GM18505 (cell line): ENCODE data around the gene AS3MT.
"Not testable (repeated sequence)": the region's sequence is repeated elsewhere in the genome, so short reads cannot be mapped to it uniquely, and the experiment has no call there.

Experiments
- ATAC-seq: cut with Tn5 transposase; IDR thresholded peaks from one replicate; pipeline ENCODE4 v1.9.1; 2021; ENCODE audit not compliant: unreplicated experiment
- POLR2A ChIP-seq: IDR thresholded peaks from 4 replicates; pipeline ENCODE4 v1.6.1; 2011; ENCODE audit warnings: borderline replicate concordance; ENCODE audit not compliant: insufficient read depth, insufficient read length; ENCODE audit errors: extremely low read depth

AS3MT gene

DNA sequence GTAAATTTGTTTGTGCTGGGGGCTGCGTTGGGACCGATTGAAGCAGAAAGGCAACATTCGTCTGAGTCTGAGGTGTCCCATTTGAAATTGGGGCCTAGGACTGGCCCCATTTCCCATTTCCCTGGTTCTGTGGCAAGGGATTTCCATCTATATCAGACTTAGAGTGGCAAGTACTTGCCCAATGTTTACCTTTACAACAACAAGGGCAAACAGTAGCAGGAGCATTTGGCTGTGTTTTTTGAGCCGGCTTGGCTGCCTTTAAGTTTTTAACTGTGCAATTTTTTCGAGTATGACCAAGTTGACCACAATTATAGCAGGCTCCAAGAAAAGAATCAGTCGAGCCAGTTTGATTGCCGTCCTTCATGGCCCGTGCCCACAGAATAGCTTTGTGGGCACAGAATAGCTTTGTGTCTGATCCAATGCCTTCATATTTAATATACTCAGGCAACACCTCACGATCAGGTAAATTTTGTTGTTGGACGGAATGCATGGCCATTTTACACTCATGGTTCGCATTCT is 27.4 kb upstream of the AS3MT start:
- TF ChIP-seq POLR2A = no peak
- ATAC-seq = no peak

- not testable (repeated sequence) for ATAC-seq
These were observed 26.1 kb upstream of the AS3MT start for GRCh38 chr10:102843139-102843538.

- ATAC-seq = not testable (repeated sequence)
These were observed 25.0 kb upstream of the AS3MT start for GRCh38 chr10:102844190-102844776.

GRCh38 chr10:102845352-102845902 is 23.8 kb upstream of the AS3MT start:
- no peak for TF ChIP-seq POLR2A
- no peak for ATAC-seq

DNA sequence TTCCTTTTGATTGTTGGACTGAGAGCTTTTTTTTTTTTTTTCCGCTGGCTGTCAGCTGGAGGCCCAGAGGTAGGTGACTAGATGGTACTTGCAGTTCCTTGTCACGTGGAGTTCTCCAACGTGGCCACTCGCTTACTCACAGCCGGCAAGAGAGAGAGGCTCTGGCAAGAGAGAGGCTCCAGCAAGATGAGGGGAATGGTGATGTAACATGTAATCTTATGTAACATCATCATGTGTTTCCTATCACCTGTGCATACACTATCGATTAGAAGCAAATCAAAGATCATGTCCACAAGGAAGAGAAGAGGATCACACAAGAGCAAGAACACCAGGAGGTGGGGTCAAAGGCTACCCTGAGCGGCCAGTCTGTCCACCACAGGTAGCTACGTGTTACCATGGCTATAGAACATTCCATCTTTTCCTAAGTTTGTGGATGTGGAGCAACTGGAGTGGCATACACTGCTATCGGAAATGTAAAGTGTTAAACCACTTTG is 19.2 kb upstream of the AS3MT start:
- ATAC-seq = no peak
- TF ChIP-seq POLR2A = no peak

- not testable (repeated sequence) for ATAC-seq
These were observed 16.0 kb upstream of the AS3MT start for GRCh38 chr10:102853237-102853636.

- not testable (repeated sequence) for ATAC-seq
These were observed 13.4 kb upstream of the AS3MT start for GRCh38 chr10:102855731-102856436.

- ATAC-seq = no peak
These were observed 12.4 kb upstream of the AS3MT start for GRCh38 chr10:102856758-102857424.

GRCh38 chr10:102859911-102860310 is 9.4 kb upstream of the AS3MT start:
- no peak for TF ChIP-seq POLR2A
- ATAC-seq = no peak

More at GRCh38 chr10:102856758-102857424, 12.4 kb upstream of the AS3MT start:
- no peak for TF ChIP-seq POLR2A

DNA sequence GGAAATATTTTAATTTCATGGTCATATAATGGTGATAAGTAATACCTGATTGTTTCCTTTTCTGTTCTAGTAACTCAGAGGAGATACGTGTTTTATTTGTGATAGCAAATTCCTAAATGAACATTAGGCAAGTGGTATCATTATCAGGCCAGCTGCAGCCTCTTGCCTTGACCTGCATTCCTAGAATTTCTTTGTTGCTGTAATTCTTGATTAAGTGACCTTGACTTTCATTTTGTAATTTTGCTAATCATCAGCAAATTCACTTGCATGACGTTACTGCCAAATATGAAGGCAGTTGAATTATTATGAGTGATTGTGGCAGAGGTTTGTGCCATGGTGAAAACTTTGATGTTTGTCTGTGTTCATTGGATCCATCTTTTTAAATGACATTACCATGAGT is 5.6 kb upstream of the AS3MT start:
- no peak for TF ChIP-seq POLR2A
- ATAC-seq = no peak

GRCh38 chr10:102865620-102866019 is 3.6 kb upstream of the AS3MT start:
- no peak for ATAC-seq
- no peak for TF ChIP-seq POLR2A

GRCh38 chr10:102868911-102869257 is 386 bp upstream of the AS3MT start:
- ATAC-seq = no peak
- TF ChIP-seq POLR2A = no peak

GRCh38 chr10:102870221-102870620 is 951 bp downstream of the AS3MT start:
- ATAC-seq = no peak
- TF ChIP-seq POLR2A = no peak

DNA sequence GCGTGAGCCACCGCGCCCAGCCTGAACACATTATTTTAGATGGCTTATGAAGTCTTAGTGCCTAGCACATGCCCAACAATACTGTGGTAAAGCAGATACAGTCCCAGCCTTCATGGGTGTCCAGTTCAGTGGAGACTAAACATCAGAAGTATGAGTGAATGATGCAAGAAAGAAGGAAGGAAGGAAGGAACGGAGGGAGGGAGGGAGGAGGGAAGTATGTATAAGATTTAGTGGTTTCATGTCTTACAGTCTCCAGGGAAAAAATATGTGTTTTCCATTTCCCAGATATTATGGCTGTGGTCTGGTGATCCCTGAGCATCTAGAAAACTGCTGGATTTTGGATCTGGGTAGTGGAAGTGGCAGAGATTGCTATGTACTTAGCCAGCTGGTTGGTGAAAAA is 2.9 kb downstream of the AS3MT start:
- ATAC-seq = no peak

GRCh38 chr10:102876747-102877153 is 7.5 kb downstream of the AS3MT start:
- ATAC-seq = no peak
- no peak for TF ChIP-seq POLR2A

More for the DNA sequence above, 2.9 kb downstream of the AS3MT start:
- no peak for TF ChIP-seq POLR2A
